Peyer's patch (tissue), 4 donors: ENCODE data around the gene B9D2.

ENCODE experiments used
- CTCF ChIP-seq, 6 experiments: fragments of 450-650 bp in 4 of 6; fragments of 200-600 bp in 2 of 6; sonication (generic) in 1 of 6; IDR thresholded peaks; one replicate each; pipeline ENCODE4 v1.5.1; 2017 to 2019; ENCODE audit warnings: antibody characterized with exemption in 6 of 6, mild to moderate bottlenecking in 3 of 6, moderate library complexity in 1 of 6
- POLR2A ChIP-seq, 2 donors: fragments of 450-650 bp; IDR thresholded peaks; one replicate each; pipeline ENCODE4 v1.5.1; 2017; ENCODE audit warnings: antibody characterized with exemption in 2 of 2, mild to moderate bottlenecking in 2 of 2, moderate library complexity in 2 of 2

GRCh38 chr19:41412953-41413352, 49.0 kb upstream of the B9D2 start:
- no peak for TF ChIP-seq CTCF (IDR thresholded peaks at IDR 0.05)
- TF ChIP-seq POLR2A (IDR thresholded peaks at IDR 0.05), result no peak
